HG03565 (cell line): Measurements from ENCODE around the gene SMNDC1.
"Not testable (repeated sequence)": the region's sequence is repeated elsewhere in the genome, so short reads cannot be mapped to it uniquely, and the experiment has no call there.

Experiments used
- ATAC-seq: cut with Tn5 transposase; IDR thresholded peaks from one replicate; pipeline ENCODE4 v1.9.1; 2021; ENCODE audit warnings: mild to moderate bottlenecking, moderate library complexity; ENCODE audit not compliant: unreplicated experiment

SMNDC1 gene

DNA sequence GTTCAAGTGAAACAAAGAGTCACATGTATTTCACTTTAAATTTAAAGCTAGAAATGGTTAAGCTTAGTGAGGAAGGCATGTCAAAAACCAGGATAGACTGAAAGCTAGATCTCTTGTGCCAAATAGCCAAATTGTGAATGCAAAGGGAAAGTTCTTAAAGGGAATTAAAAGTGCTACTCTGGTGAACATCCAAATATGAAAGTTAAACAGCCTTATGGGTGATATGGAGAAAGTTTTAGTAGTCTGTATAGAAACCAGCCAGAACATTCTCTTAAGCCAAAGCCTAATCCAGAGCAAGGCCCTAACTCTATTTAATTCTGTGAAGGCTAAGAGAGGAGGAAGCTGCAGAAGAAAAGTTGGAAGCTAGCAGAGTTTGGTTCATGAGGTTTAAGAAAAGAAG, 50.3 kb downstream of the SMNDC1 start:
- ATAC-seq, result no peak

DNA sequence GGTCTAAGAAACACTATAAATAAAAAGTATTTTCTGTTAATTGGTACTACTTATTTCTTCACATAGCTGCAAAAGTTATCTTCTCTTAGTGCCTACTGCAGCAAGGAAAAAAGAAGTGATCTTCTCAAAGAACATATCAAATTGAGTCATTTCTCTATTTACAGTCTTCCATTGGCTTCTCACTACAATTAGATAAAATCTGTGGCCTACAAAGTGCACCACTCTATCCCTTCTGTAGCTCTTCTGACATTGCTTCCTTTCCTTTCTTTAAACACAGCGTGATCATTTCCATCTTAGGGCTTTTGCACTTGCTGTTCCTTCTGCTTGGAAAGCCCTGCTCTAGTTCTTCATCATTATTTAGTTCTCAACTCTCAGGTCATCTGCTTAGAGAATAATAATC, 52.6 kb downstream of the SMNDC1 start:
- ATAC-seq, result no peak

DNA sequence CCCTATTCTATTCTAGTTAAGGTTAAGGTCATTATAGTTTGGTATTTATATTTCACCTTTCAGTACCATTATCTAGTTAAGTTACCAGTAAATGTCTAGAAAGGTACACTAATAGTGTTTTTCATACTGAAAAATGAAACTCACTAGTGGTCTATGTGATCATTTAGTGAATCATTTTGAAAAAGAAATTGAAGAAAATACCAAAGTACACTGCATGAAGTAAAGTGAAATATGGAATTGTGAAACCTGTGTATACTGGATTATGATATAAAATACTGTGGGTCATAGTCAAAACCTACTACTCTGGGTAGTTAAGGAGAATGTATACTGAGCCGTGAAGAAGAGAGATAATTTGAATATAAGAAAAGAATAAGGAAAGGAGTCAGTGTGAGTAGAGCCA, 53.3 kb downstream of the SMNDC1 start:
- peak; percentile 93 for ATAC-seq

DNA sequence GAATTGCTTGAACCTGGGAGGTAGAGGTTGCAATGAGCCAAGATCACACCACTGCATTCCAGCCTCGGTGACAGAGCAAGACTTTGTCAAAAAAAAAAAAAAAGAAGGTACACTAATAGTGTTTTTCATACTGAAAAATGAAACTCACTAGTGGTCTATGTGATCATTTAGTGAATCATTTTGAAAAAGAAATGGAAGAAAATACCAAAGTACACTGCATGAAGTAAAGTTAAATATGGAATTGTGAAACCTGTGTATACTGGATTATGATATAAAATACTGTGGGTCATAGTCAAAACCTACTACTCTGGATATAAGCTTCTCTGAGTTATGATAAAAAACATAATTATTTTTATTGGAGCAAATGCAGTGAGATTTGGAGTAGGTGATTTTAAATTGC, 55.2 kb downstream of the SMNDC1 start:
- peak; percentile 70 for ATAC-seq

DNA sequence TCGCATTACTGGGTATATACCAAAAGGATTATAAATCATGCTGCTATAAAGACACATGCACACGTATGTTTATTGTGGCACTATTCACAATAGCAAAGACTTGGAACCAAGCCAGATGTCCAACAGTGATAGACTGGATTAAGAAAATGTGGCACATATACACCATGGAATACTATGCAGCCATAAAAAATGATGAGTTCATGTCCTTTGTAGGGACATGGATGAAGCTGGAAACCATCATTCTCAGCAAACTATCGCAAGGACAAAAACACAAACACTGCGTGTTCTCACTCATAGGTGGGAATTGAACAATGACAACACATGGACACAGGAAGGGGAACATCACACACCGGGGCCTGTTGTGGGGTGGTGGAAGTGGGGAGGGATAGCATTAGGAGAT, 56.9 kb downstream of the SMNDC1 start:
- not testable (repeated sequence) for ATAC-seq

DNA sequence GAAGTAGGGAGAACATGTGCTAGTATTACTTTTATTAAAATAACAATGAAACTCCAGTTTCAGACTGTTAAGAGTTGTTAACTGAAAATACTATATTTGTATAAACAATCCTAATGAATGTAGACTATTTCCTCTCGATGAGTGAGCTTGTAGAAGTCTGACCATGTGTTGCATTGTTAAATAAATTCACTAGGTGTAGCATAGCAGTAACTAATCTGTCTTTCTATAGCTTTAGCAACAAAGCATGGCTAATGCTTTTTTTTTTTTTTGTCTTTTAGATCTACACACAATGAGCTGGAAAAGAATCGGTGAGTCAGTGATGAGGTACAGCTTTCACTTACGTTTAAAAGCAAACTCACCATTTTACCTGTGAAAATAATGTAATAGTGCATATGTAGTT, 60.2 kb downstream of the SMNDC1 start:
- ATAC-seq, result no peak

DNA sequence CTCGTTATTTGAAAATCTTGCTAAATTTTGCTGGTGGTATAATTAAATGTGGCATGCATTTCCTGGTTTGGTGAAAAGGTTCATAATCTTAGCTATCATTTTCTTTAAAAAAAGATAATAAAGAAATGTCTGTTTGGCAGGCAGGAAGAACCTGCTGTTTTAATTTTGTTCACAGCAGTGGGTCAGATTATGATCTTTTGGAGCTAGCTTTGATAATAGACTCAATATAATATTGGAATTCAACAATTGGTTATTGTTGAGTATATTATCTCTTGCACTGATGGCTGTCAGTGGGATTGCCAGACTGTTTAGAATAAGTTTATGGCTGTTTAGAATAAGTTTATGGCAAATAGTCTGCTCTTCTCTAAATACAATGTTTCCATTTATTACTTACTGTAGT, 62.2 kb downstream of the SMNDC1 start:
- no peak for ATAC-seq

DNA sequence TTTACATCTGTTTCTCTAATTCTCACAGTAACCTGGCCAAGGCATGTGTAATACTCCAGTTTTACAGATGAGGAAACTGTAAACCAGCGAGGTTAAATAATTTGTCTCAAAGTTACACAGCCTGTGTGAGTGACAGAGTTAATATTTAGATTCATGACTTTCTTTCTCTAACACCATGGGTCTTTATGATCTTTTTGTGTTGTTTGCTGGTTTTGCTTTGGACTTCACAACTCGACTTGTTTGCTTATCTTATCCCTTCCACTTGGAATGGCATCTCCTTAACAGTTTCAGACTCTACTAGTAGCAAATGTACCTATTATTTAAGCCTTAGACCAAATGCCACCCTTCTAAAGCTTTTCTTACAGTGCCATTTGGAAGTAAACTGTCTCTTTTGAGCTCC, 62.9 kb downstream of the SMNDC1 start:
- ATAC-seq, result no peak

DNA sequence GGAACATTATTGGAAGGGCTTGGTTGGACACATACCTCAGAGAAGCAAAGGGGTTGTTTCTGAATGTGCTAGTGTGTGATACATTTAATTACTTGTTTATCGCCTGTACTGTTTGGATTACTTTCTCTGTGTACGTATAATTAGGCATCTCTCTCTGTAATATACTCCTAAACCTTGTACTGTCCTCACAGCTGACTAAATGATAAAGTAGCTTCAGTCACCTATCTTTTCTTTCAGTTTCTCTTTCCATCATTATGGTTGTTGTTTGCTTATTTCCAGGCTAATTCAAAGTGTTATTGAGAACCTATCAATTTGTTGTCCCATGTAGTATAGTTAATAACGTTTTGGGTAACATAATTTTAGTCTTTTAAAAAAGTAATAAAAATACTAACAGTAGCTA, 63.3 kb downstream of the SMNDC1 start:
- ATAC-seq, result no peak
